Measurements from ENCODE around the gene MAEA.

Gene MAEA

GRCh38 chr4:1350169-1350520 lies 60.5 kb downstream of the MAEA start:
- peak overlapping the region in 2 of 3 experiments; percentile 7 to 39 for H3K27ac Mint-ChIP-seq
- peaks cover 24% of the 10 kb centered on the region for H3K4me1 Mint-ChIP-seq
- H3K27me3 Mint-ChIP-seq (ENCODE audit: low read depth) = no peaks in the 10 kb centered on the region
- peak overlapping the region in 2 of 3 experiments; percentile 50 to 63 for H3K4me3 Mint-ChIP-seq
- TF ChIP-seq, protein P1, sequence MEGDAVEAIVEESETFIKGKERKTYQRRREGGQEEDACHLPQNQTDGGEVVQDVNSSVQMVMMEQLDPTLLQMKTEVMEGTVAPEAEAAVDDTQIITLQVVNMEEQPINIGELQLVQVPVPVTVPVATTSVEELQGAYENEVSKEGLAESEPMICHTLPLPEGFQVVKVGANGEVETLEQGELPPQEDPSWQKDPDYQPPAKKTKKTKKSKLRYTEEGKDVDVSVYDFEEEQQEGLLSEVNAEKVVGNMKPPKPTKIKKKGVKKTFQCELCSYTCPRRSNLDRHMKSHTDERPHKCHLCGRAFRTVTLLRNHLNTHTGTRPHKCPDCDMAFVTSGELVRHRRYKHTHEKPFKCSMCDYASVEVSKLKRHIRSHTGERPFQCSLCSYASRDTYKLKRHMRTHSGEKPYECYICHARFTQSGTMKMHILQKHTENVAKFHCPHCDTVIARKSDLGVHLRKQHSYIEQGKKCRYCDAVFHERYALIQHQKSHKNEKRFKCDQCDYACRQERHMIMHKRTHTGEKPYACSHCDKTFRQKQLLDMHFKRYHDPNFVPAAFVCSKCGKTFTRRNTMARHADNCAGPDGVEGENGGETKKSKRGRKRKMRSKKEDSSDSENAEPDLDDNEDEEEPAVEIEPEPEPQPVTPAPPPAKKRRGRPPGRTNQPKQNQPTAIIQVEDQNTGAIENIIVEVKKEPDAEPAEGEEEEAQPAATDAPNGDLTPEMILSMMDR (IDR thresholded peaks at IDR 0.05; ENCODE audit: unreplicated experiment in 3 of 3) = no peak
- no peaks in the 10 kb centered on the region for H3K9me3 Mint-ChIP-seq
- no peaks in the 10 kb centered on the region for H3K36me3 Mint-ChIP-seq (ENCODE audit: low read depth)

- TF ChIP-seq, protein P1 (IDR thresholded peaks at IDR 0.05; ENCODE audit: unreplicated experiment in 3 of 3) = peak; percentile 92 to 96 (median 94)
- Mint-ChIP-seq H3K9me3 (no peaks in the 10 kb centered on the region), H3K4me3 (peak overlapping the region in 1 of 3 experiments; percentile 50), H3K36me3 (ENCODE audit: low read depth) (peaks cover 4% of the 10 kb centered on the region), H3K27ac (no peak overlapping the region), H3K27me3 (ENCODE audit: low read depth) (no peaks in the 10 kb centered on the region), H3K4me1 (peaks cover 19% of the 10 kb centered on the region)
Measured at GRCh38 chr4:1351854-1352566, 62.3 kb downstream of the MAEA start.

GRCh38 chr4:1352567-1352900 lies 62.8 kb downstream of the MAEA start:
- Mint-ChIP-seq H3K9me3 (no peaks in the 10 kb centered on the region), H3K27ac (no peak overlapping the region), H3K27me3 (ENCODE audit: low read depth) (no peaks in the 10 kb centered on the region), H3K4me1 (peaks cover 19% of the 10 kb centered on the region), H3K4me3 (no peak overlapping the region), H3K36me3 (ENCODE audit: low read depth) (peaks cover 4% of the 10 kb centered on the region)
- TF ChIP-seq, protein P1 (IDR thresholded peaks at IDR 0.05; ENCODE audit: unreplicated experiment in 3 of 3) = no peak

DNA sequence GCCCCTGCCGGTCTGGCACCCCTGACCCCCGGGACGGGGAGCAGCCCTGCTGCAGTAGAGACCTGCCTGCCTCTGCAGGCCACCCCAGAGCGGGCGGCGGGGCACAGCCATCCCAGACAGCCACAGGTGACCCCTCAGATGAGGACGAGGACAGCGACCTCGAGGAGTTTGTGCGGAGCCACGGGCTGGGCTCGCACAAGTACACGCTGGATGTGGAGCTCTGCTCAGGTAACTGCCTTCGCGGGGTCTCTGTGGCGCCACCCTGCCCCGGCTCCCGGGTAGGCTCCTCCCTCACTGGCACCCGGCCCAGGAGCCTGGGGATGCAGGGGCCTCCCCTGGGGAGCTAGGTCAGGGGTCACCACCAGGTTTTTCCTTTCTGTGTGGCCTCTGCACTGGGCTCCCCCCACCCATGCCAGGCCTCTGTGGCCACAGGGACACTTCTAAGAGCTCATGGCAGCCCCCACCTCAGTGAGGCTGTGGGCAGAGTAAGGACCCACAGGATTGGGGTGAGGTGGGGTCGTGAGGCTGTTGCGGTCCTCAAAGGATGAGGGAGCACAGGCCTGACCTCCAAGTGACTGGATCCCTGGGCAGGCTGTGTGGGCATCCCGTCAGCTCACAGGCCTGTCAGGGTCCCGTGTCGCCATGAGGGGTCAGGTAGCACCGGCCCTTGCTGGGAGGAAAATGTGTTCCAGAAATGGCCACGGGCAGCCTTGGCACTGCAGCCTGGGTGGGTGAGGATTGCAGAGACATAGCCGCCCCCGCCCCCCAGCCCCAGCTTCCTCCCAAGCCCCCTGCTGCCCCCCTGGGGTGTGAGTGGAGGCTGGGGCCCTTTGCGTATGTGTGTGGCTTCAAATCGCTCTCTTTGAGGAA lies 63.7 kb downstream of the MAEA start:
- TF ChIP-seq, protein P1 (IDR thresholded peaks at IDR 0.05; ENCODE audit: unreplicated experiment in 3 of 3) = no peak
- Mint-ChIP-seq H3K4me3 (no peak overlapping the region), H3K4me1 (peaks cover 14% of the 10 kb centered on the region), H3K27ac (no peak overlapping the region), H3K27me3 (ENCODE audit: low read depth) (no peaks in the 10 kb centered on the region), H3K9me3 (no peaks in the 10 kb centered on the region), H3K36me3 (ENCODE audit: low read depth) (peaks cover 4% of the 10 kb centered on the region)

GRCh38 chr4:1354136-1354982 lies 64.7 kb downstream of the MAEA start:
- Mint-ChIP-seq H3K27ac (no peak overlapping the region), H3K9me3 (no peaks in the 10 kb centered on the region), H3K4me3 (no peak overlapping the region), H3K4me1 (peaks cover 5% of the 10 kb centered on the region), H3K27me3 (ENCODE audit: low read depth) (no peaks in the 10 kb centered on the region), H3K36me3 (ENCODE audit: low read depth) (peaks cover 9% of the 10 kb centered on the region)
- TF ChIP-seq, protein P1 (IDR thresholded peaks at IDR 0.05; ENCODE audit: unreplicated experiment in 3 of 3) = no peak
